GM18867 (cell line): Measurements from ENCODE around the gene AK3.

ENCODE experiments used
- ATAC-seq: cut with Tn5 transposase; IDR thresholded peaks from one replicate; pipeline ENCODE4 v1.9.1; 2021; ENCODE audit warnings: mild to moderate bottlenecking, moderate library complexity; ENCODE audit not compliant: unreplicated experiment

The AK3 gene

GRCh38 chr9:4750023-4750673, 9.1 kb upstream of the AK3 start:
- ATAC-seq, result no peak

GRCh38 chr9:4748612-4749011, 7.6 kb upstream of the AK3 start:
- no peak for ATAC-seq

GRCh38 chr9:4746278-4747030, 5.5 kb upstream of the AK3 start:
- no peak for ATAC-seq

- no peak for ATAC-seq
These were observed 2.3 kb upstream of the AK3 start for GRCh38 chr9:4743131-4743875.

DNA sequence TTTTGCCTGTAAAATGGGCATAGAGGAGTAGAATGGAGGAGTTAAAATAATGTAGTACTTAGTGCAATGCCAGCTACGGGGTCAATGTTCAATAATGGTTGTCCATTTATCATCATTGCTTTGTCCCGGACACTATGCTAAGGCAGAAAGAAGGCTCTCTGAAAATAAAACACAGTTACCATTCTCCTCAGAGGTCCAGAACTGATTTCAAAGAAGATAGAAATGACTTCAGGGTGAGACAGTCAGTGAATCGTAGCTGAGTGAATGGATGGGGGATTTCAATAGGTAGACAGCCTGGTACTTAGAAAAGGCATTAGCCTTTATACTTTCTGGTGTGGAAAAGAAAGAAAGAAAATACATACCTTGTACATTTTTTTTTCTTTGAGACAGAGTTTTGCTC, 1.2 kb upstream of the AK3 start:
- no peak for ATAC-seq

DNA sequence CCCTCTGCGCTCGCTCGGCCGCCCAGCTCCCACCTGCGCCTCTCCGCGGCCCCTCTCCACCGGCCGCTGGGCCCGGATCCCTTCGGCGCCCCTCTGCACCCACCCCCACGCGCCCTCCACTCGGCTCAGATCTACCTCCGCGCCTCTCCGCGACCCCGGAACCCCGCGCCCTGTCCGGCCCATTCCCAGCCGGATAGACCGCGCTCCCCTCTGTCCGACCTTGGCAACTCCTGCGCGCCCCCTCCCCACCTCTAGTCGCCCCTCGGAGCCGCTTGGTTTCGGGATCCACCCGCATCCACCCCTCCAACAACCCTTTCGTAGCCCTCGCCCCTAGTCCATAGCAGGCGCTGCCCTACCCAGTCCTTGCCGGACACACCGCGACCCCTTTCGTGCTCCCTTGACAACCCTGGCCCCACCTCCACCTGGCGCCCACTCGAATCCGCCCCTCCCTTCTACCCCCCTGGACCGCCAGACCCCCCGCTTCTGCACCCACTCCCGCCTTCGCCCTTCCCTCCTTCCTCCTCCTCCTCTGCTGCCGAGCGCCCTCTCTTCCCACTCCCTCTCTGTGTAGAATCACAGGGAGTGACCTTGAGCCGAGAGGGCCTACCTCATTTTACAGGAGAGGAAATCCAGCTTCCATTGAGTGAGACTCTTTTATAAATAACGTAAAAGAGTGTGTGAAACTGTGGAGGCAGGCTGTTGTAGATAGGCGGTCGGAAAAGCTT, 525 bp upstream of the AK3 start:
- peak; percentile 2 for ATAC-seq

- no peak for ATAC-seq
These were observed 689 bp downstream of the AK3 start for GRCh38 chr9:4740388-4740637.

DNA sequence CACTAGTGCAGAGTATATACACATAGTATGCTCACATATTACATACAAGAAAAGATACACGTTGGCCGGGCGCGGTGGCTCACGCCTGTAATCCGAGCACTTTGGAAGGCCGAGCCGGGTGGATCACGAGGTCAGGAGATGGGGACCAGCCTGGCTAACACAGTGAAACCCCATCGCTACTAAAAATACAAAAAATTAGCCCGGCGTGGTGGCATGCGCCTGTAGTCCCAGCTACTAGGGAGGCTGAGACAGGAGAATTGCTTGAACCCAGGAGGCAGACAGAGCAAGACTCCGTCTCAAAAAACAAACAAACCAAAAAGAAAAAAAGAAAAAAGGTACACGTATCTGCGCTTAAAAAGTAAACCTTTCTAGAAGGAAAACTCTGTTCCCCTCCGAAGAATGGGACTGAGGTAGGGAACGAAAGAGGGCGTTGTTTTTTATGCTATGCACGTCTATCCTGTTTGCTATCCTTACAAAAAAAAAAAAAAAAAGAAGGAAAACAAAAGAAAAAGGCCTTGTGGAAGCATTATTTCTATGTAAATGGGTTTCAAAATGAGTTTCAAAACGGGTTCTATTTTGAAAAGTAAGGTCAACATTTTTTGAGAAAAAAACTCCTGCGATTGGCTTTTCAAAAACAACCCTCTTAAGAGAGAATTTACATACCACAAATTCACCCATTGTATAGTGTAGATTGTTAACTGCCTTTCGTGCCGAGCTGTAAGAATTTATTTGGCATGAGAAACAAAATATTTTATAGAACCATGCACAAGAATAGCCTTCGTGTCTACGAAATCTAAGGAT, 1.2 kb downstream of the AK3 start:
- peak; percentile 12 for ATAC-seq

GRCh38 chr9:4738866-4739586, 2.0 kb downstream of the AK3 start:
- no peak for ATAC-seq

- no peak for ATAC-seq
These were observed 6.9 kb downstream of the AK3 start for GRCh38 chr9:4734150-4734549.

DNA sequence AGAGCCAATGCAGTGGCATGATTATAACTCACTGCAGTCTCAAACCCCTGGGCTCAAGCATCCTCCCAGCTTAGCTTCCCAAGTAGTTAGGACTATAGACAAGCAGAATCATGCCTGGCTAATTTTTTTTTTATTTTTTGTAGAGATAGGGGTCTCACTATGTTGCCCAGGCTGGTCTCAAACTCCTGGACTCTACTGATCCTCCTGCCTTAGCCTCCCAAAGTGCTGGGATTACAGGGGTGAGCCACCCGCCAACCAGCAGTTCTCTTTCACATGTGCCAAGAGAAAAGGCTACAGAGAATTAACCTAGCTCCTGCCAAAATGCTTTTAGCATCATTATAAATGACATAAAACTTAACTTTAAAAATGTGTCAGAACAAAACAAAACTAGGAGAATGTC, 8.1 kb downstream of the AK3 start:
- no peak for ATAC-seq

DNA sequence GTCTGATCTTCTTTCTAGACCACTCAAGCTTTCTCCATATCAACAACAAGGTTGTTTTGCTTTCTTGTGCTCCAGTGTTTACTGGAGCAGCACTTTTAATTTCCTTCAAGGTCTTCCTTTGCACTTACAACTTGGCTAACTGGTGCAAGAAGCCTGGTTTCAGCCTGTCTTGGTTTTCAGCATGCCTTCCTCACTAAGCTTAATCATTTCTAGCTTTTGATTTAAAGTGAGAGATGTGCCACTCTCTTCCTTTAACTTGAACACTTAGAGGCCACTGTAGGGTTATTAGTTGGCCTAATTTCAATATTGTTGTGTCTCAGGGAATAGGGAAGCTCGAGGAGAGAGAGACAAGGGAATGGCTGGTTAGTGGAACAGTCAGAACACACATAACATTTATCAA, 13.4 kb downstream of the AK3 start:
- ATAC-seq, result no peak

DNA sequence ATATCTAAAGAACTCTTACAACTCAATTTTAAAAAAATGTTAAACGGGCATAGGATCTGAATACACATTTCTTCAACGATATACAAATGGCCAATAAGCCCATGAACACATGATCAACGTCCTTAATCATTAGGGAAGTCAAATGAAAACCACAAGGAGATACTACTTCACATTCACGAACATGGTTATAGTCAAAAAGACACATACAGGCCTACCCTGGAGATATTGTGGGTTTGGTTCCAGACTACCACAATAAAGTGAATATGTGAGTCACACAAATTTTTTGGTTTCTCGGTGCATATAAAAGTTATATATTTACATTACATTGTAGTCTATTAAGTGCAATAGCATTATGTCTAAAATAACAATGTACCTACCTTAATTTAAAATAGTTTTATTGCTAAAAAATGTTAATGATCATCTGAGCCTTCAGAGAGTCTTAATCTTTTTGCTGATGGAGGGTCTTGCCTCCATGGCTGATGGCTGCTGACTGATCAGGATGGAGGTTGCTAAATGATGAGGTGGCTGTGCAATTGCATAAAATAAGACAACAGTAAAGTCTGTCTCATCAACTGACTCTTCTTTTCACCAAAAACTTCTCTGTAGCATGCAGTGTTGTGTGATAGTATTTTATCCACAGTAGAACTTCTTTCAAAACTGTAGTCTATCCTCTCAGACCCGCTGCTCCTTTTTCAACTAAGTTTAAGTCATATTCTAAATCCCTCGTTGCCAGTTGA, 15.1 kb downstream of the AK3 start:
- no peak for ATAC-seq

DNA sequence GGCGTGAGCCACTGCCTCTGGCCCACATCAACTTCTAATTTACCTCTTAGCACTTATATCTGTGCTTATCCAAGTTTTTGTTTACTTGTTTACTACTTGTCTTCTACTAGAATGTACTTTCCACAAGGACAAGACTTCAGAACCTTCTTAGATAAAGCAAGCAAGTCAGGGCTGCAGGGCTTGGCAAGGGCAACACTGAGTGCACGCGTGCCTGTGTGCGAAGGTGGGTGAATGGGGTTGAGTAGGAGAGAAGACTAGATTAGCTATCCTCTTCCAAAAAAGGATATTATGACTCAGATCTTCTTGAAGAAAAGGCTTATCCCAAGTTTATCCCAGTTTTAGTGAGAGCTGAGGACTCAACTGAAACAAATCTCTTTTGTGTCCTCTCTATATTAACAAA, 19.3 kb downstream of the AK3 start:
- ATAC-seq, result no peak

GRCh38 chr9:4718911-4719310, 22.1 kb downstream of the AK3 start:
- ATAC-seq, result no peak

GRCh38 chr9:4717815-4718214, 23.2 kb downstream of the AK3 start:
- no peak for ATAC-seq

GRCh38 chr9:4716163-4716562, 24.8 kb downstream of the AK3 start:
- ATAC-seq, result no peak

DNA sequence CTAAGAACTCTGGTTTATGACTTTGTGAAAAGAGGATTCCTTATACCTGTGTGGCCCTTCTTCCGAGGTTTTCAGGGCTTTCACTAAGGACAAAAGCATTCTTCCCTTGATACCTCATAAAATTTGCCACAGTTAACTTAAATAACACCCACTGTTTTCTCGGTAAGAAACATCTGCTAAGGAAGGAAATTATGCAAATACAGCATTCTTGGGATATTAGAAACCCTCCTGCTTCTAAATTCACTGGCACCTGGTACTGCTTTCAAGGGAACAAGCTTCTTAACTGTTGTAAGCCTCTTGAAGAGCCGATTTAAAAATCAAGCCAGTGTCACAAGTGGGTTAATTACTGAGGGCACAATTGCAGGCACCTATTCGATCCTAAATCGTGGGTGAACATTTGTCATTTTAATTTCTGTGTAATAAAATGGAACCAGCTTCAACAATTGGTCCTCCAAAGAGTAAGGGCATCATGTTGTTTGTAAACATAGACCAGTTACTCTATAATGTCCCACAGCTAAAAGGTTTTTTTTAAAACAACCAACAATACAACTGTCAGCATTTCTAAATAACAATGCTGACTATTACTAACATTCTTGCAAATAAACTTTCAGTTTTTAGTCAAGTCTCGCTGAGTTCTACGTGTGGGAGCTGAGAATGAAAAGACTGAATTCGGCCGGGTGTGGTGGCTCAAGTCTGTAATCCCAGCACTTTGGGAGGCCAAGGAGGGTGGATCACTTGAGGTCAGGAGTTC, 26.6 kb downstream of the AK3 start:
- no peak for ATAC-seq

DNA sequence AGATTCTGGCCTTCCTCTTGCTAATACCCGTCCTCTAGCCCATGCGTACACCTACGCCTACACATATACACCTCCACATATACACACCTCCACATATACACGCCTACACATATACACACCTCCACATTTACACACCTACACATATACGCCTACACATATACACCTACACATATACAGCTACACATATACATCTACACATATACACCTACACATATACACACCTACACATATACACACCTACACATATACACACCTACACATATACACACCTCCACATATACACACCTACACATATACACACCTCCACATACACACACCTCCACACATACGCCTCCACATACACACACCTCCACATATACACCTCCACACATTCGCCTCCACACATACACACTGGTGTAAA, 27.2 kb downstream of the AK3 start:
- no peak for ATAC-seq
